Lower lobe of right lung (tissue), 2 donors: ENCODE measurements around the gene LENG8. TPM values are rescaled to one million over a fixed set of nuclear protein-coding genes. Genes with fewer than 3 reads are reported as not detected.

Source experiments
- ATAC-seq, 2 donors: fragments of 200-7000 bp; cut with Tn5 transposase; one replicate each; pipeline ENCODE4 v1.9.1; 2020 to 2022; ENCODE audit warnings: mild to moderate bottlenecking in 2 of 2, moderate library complexity in 2 of 2
- DNase-seq: peaks from one replicate; pipeline ENCODE4 v3.0.0-alpha.2; 2020
- H3K27ac ChIP-seq: fragments of 200-600 bp; one replicate; pipeline ENCODE4 v1.8.0; 2022
- H3K27me3 ChIP-seq: fragments of 200-600 bp; one replicate; pipeline ENCODE4 v1.8.0; 2022; ENCODE audit warnings: low read depth
- H3K36me3 ChIP-seq: fragments of 200-600 bp; one replicate; pipeline ENCODE4 v1.8.0; 2022; ENCODE audit warnings: mild to moderate bottlenecking
- H3K4me1 ChIP-seq: fragments of 200-600 bp; one replicate; pipeline ENCODE4 v1.8.0; 2022
- H3K4me3 ChIP-seq: fragments of 200-600 bp; one replicate; pipeline ENCODE4 v1.8.0; 2022; ENCODE audit warnings: mild to moderate bottlenecking
- H3K9me3 ChIP-seq: fragments of 200-600 bp; one replicate; pipeline ENCODE4 v1.8.0; 2022
- CTCF ChIP-seq: fragments of 200-600 bp; IDR thresholded peaks from one replicate; pipeline ENCODE4 v1.8.0; 2022; ENCODE audit warnings: antibody characterized with exemption, mild to moderate bottlenecking
- intact Hi-C: fragments of 100-400 bp; cut with DNase I; formaldehyde crosslinking; loops from one replicate; pipeline ENCODE4 v1.11.0; 2022
- total RNA-seq: library from RNA; stranded (reverse); fragmentation: NEBNext Ultra II Directional; extraction: Animal tissue kit (Norgen Biotek cat#: 25700); gene quantifications from one replicate; pipeline ENCODE4 v1.2.1, GENCODE V29; 2021
- donor health status: DM: no; HTN: yes; CAD: no; lungs with severe emphysema.

Gene LENG8
- total RNA-seq, 1 donor from 2014 or later: 183 TPM

DNA sequence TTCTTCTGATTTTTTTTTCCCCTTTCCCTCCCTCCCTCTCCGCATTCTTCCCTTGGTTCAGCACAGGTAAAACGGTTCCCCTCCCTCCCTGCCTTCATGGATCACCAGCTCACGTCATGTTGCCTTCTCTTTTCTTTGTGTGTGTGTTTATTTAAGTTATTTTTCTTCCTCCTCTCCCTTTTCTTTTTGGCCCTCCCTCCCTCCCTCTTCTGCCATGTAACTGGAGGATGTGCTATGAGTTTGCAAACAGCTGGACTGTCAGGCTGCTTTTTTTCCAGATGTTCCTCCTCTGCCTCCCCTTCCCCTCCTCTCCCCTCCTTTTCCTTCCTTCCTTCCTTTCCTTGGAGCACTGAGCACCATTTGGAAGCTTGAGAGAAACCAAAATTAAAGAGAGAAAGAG, 12.6 kb downstream of the LENG8 start:
- H3K4me3 ChIP-seq: no peak overlapping the region
- no peak for DNase-seq
- intact Hi-C loops: no loop called here
- no peak for TF ChIP-seq CTCF
- ATAC-seq: no peak
- peaks cover 57% of the 10 kb centered on the region for H3K36me3 ChIP-seq
- peaks cover 52% of the 10 kb centered on the region for H3K4me1 ChIP-seq
- H3K27ac ChIP-seq: peak overlapping the region; percentile 18
- no peaks in the 10 kb centered on the region for H3K27me3 ChIP-seq
- no peaks in the 10 kb centered on the region for H3K9me3 ChIP-seq

GRCh38 chr19:54462047-54462654, 13.2 kb downstream of the LENG8 start:
- peak overlapping the region; percentile 98 for H3K27ac ChIP-seq
- H3K4me3 ChIP-seq: peak overlapping the region; percentile 75
- H3K9me3 ChIP-seq: no peaks in the 10 kb centered on the region
- no peaks in the 10 kb centered on the region for H3K27me3 ChIP-seq
- peaks cover 52% of the 10 kb centered on the region for H3K36me3 ChIP-seq
- TF ChIP-seq CTCF: no peak
- intact Hi-C loops: no loop called here
- peaks cover 52% of the 10 kb centered on the region for H3K4me1 ChIP-seq
- ATAC-seq (no peak), DNase-seq (peak; percentile 51)

- peak overlapping the region; percentile 98 for H3K27ac ChIP-seq
- peaks cover 44% of the 10 kb centered on the region for H3K36me3 ChIP-seq
- peak overlapping the region; percentile 75 for H3K4me3 ChIP-seq
- DNase-seq: peak; percentile 88
- peaks cover 52% of the 10 kb centered on the region for H3K4me1 ChIP-seq
- TF ChIP-seq CTCF: peak; percentile 36
- H3K27me3 ChIP-seq: no peaks in the 10 kb centered on the region
- peak; percentile 34 for ATAC-seq
- no peaks in the 10 kb centered on the region for H3K9me3 ChIP-seq
- intact Hi-C loops: no loop called here
These were observed 13.9 kb downstream of the LENG8 start for GRCh38 chr19:54462655-54463530.

- TF ChIP-seq CTCF: no peak
- intact Hi-C loops: no loop called here
- Histone ChIP-seq H3K4me3 (peak within 1 kb of the TSS; percentile 75), H3K4me1 (peaks cover 52% of the 10 kb centered on the region), H3K9me3 (no peaks in the 10 kb centered on the region), H3K27ac (peak within 1 kb of the TSS; percentile 98), H3K27me3 (no peaks in the 10 kb centered on the region), H3K36me3 (peaks cover 37% of the 10 kb centered on the region)
- DNase-seq (peak; percentile 100), ATAC-seq (peak; percentile 80 to 88)
These were observed 14.6 kb downstream of the LENG8 start, which contains the start of gene LENG9 for GRCh38 chr19:54463531-54464043. LENG9 (minus strand) TSS chr19:54463778; CDS start chr19:54463526, 252 bp downstream.

GRCh38 chr19:54464044-54464629, 15.1 kb downstream of the LENG8 start:
- Histone ChIP-seq H3K36me3 (peaks cover 32% of the 10 kb centered on the region), H3K4me3 (peak overlapping the region; percentile 75), H3K4me1 (peaks cover 53% of the 10 kb centered on the region), H3K9me3 (no peaks in the 10 kb centered on the region), H3K27ac (peak overlapping the region; percentile 98), H3K27me3 (peaks cover 3% of the 10 kb centered on the region)
- DNase-seq (peak; percentile 96), ATAC-seq (peak; percentile 83)
- intact Hi-C loops: no loop called here
- TF ChIP-seq CTCF: no peak
